Measurements from ENCODE around the gene ZNF385C.
A peak's percentile ranks its signal among the peaks of the same experiment; 100 is the strongest.

Gene ZNF385C

DNA sequence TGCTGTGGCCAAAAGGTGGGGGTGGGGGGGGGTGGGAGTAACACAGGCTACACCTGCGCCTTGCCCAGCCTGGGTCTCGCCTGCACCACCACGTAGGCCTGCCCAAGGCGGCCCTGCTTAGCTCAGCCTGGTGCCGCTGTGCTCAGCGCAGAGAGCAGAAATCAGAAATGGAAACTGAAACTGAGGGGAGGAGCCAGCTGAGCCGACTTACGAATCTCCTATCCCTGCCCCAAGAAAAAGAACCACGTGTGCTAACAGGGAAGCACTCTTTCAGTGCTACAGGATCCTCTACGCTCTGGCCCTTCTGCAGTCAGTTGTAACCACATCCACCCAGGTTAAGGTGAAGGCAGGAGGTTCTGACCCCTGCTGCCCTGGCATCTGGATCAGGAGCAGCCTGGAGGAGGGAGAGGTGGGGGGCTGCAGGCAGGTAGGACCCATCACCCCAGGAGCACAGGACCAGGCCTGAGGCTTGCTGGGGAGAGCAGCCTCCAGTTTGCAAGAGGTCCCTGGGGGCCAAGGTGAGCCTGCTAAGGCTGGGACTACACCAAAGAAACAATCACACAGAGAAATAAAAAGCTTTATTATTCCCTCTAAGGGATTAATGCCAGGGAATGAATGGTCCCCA lies 14.4 kb upstream of the ZNF385C start, which contains the start of gene DHX58:
Gene DHX58, minus strand, starts transcription at position 163 of the 625 bp plus-strand sequence. CDS start 822 bp downstream, outside the sequence.
- TF ChIP-seq, protein P1, sequence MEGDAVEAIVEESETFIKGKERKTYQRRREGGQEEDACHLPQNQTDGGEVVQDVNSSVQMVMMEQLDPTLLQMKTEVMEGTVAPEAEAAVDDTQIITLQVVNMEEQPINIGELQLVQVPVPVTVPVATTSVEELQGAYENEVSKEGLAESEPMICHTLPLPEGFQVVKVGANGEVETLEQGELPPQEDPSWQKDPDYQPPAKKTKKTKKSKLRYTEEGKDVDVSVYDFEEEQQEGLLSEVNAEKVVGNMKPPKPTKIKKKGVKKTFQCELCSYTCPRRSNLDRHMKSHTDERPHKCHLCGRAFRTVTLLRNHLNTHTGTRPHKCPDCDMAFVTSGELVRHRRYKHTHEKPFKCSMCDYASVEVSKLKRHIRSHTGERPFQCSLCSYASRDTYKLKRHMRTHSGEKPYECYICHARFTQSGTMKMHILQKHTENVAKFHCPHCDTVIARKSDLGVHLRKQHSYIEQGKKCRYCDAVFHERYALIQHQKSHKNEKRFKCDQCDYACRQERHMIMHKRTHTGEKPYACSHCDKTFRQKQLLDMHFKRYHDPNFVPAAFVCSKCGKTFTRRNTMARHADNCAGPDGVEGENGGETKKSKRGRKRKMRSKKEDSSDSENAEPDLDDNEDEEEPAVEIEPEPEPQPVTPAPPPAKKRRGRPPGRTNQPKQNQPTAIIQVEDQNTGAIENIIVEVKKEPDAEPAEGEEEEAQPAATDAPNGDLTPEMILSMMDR (IDR thresholded peaks at IDR 0.05; ENCODE audit: extremely low read depth, insufficient read depth, missing control alignments): no peak
- in situ Hi-C loops (cut with MboI; ENCODE audit: low pct_unique_long_range_greater_than_20kb, low sequenced_read_pairs, unreplicated experiment): loop anchor here (10.0 to 25.0 kb wide), 2 partner anchors 88 to 375 kb away; partner anchors contain the start of genes HAP1 and NKIRAS2
- peak; percentile 95 for DNase-seq (ENCODE audit: low spot score)

DNA sequence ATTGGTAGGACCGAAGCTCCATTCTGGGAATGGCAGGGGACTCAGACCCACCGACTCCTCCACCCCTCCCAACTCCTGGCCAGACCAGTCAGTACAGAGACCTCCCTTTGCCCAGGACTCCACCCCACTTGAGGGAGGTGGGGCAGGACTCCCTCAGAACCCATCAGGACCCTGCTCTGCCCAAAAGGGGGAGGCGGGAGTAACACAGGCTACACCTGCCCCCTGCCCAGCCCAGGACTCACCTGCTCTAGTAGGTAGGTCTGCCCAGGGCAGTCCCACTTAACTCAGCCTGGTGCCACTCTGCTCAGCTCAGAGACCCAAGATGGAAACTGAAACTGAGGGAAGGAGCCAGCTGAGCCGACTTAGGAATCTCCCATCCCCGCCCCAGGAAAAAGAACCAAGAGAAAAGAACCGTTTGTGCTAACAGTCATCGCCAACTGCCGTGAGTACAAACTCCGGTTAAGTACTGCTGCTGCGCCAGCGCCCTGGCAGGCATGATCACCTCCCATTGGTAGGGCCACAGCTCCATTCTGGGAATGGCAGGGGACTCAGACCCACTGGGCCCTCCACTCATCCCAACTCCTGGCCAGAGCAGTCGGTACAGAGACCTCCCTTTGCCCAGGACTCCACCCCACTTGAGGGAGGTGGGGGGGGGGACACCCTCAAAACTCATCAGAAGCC lies 13.7 kb upstream of the ZNF385C start:
- TF ChIP-seq, protein P1 (IDR thresholded peaks at IDR 0.05; ENCODE audit: extremely low read depth, insufficient read depth, missing control alignments): no peak
- DNase-seq (ENCODE audit: low spot score): no peak
- in situ Hi-C loops (cut with MboI; ENCODE audit: low pct_unique_long_range_greater_than_20kb, low sequenced_read_pairs, unreplicated experiment): loop anchor here (10.0 to 25.0 kb wide), 2 partner anchors 87 to 375 kb away; partner anchors contain the start of genes HAP1 and NKIRAS2

DNA sequence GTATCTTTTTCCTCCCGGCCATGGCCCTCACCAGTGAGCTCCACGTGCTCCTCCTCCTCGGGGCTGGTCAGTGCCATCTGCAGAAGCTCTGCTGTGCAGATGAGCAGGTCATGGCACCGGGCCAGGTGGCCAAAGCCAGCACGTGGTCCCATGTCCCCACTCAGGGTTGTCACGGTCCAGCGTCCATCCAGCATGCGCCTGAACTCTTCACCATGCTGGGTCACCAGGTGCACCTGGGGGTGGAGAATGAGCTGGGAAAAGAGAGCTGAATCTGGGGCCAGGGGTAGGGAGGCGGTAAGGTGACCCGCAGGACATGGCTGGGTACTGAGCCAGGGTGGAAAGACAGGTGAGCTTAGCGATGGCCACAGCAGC lies 13.0 kb upstream of the ZNF385C start:
- in situ Hi-C loops (cut with MboI; ENCODE audit: low pct_unique_long_range_greater_than_20kb, low sequenced_read_pairs, unreplicated experiment): loop anchor here (10.0 to 25.0 kb wide), 2 partner anchors 86 to 374 kb away; partner anchors contain the start of genes HAP1 and NKIRAS2
- DNase-seq (ENCODE audit: low spot score): no peak

DNA sequence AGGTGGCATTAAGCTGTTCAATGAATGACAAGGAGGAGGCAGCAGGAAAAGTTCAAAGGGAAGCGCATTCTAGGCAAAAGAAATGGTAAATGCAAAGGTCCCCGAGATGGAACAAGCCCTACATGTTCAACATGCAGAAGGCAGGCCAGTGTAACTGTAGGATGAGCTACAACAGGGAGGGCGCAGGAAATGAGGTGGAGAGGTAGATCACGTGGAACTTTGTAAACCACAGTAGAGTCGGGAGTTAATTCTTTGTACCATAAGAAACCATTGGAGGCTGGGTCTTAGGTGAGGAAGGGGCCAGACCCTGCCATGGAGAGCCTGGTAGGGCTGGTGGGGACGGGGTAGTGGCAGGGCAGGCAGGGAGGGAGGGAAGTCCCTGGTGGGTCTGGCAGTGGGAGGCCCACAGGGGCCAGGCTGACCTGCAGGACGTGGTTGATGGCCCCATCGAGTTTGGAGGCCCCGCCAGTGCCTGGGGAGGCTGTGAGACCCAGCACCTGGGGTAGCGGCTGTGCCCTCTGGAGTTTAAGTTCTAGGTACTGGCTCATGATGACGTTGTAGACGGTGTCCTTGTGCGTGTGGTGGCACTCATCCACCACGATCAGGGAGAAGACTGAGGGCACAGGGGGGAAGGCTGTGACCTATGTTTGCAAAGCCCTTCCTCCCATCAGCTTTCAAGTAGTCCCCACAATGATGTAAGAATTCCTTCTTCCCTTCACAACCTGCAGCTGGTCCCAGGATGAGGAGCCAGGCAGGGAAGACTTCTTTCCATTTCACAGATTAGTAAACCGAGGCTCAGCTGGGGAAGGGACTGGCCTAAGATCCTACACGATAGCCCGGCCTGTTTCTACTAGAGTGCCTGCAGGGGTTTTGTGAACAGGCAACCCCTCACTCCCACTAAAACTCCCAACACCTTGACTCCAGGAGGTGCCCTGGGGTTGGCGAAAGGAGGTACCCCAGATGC lies 12.3 kb upstream of the ZNF385C start:
- DNase-seq (ENCODE audit: low spot score): no peak
- in situ Hi-C loops (cut with MboI; ENCODE audit: low pct_unique_long_range_greater_than_20kb, low sequenced_read_pairs, unreplicated experiment): loop anchor here (10.0 to 25.0 kb wide), 2 partner anchors 86 to 373 kb away; partner anchors contain the start of genes HAP1 and NKIRAS2
- TF ChIP-seq, protein P1 (IDR thresholded peaks at IDR 0.05; ENCODE audit: extremely low read depth, insufficient read depth, missing control alignments): no peak

More for the DNA sequence above, 13.0 kb upstream of the ZNF385C start:
- TF ChIP-seq, protein P1 (IDR thresholded peaks at IDR 0.05; ENCODE audit: extremely low read depth, insufficient read depth, missing control alignments): no peak

DNA sequence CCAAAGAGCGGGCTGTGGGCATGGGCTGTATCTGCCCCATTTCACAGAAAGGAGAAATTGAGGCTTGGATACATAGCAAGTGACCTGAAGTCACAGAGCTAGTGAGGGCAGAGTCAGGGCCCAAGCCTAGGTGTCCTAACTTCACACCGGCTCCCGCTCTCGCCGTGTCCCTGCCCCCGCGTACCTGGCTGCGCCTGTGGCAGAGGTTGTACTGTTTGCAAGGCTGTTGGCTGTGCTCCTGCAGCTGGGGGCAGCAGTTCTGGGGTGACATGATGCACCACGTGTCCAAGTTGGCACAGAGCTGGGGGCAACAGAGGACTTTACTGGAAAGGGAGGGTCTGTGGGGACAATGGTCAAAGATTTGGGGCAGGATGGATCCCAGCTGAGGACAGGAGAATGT lies 10.8 kb upstream of the ZNF385C start:
- in situ Hi-C loops (cut with MboI; ENCODE audit: low pct_unique_long_range_greater_than_20kb, low sequenced_read_pairs, unreplicated experiment): loop anchor here (10.0 to 25.0 kb wide), 2 partner anchors 144 to 372 kb away; partner anchors contain the start of genes CNP and HAP1
- TF ChIP-seq, protein P1 (IDR thresholded peaks at IDR 0.05; ENCODE audit: extremely low read depth, insufficient read depth, missing control alignments): no peak
- no peak for DNase-seq (ENCODE audit: low spot score)

Measured in GM13977 (cell line).